Hepatocyte (in vitro differentiated cells): ENCODE measurements around the gene MND1. TPM values are rescaled to one million over a fixed set of nuclear protein-coding genes. Genes with fewer than 3 reads are reported as not detected.

Experiments used
- DNase-seq: peaks from one replicate; pipeline ENCODE4 v3.0.0-alpha.2; 2016; ENCODE audit warnings: low spot score
- H2AFZ ChIP-seq: fragments of 200-600 bp; sonication (generic); 2 replicates; pipeline ENCODE4 v1.6.0; 2016; ENCODE audit warnings: antibody characterized with exemption, mild to moderate bottlenecking
- H3K27ac ChIP-seq: fragments of 200-600 bp; sonication (generic); 2 replicates; pipeline ENCODE4 v1.5.1; 2016; ENCODE audit warnings: mild to moderate bottlenecking
- H3K27me3 ChIP-seq: fragments of 200-600 bp; sonication (generic); 2 replicates; pipeline ENCODE4 v1.6.1; 2016
- H3K36me3 ChIP-seq: fragments of 200-600 bp; sonication (generic); replicated peaks from 2 replicates; pipeline ENCODE4 v1.5.1; 2016; ENCODE audit warnings: low read depth; ENCODE audit not compliant: insufficient read depth
- H3K4me1 ChIP-seq: fragments of 200-600 bp; sonication (generic); 2 replicates; pipeline ENCODE4 v1.5.1; 2016; ENCODE audit warnings: mild to moderate bottlenecking, moderate library complexity; ENCODE audit not compliant: insufficient read depth
- H3K4me2 ChIP-seq: fragments of 200-600 bp; sonication (generic); 2 replicates; pipeline ENCODE4 v1.6.0; 2016
- H3K4me3 ChIP-seq: fragments of 200-600 bp; sonication (generic); 2 replicates; pipeline ENCODE4 v1.5.1; 2016; ENCODE audit warnings: mild to moderate bottlenecking
- H3K79me2 ChIP-seq: fragments of 200-600 bp; sonication (generic); 2 replicates; pipeline ENCODE4 v1.6.0; 2017; ENCODE audit warnings: mild to moderate bottlenecking
- H3K9me2 ChIP-seq: fragments of 200-600 bp; sonication (generic); replicated peaks from 2 replicates; pipeline ENCODE4 v1.6.0; 2017; ENCODE audit warnings: mild to moderate bottlenecking; ENCODE audit not compliant: insufficient read depth
- H3K9me3 ChIP-seq: fragments of 200-600 bp; sonication (generic); 2 replicates; pipeline ENCODE4 v1.5.1; 2016; ENCODE audit warnings: low read depth, mild to moderate bottlenecking
- H4K20me1 ChIP-seq: fragments of 200-600 bp; sonication (generic); 2 replicates; pipeline ENCODE4 v1.6.0; 2016; ENCODE audit warnings: mild to moderate bottlenecking; ENCODE audit not compliant: insufficient read depth, poor library complexity, severe bottlenecking
- EZH2 ChIP-seq: fragments of 200-600 bp; sonication (generic); IDR thresholded peaks from 2 replicates; pipeline ENCODE4 v1.6.1; 2016; ENCODE audit warnings: antibody characterized with exemption, mild to moderate bottlenecking, borderline replicate concordance
- EZH2phosphoT487 ChIP-seq: fragments of 200-600 bp; sonication (generic); IDR thresholded peaks from one replicate; pipeline ENCODE4 v1.6.1; 2018; ENCODE audit warnings: antibody characterized with exemption, mild to moderate bottlenecking, low read depth, moderate library complexity; ENCODE audit not compliant: unreplicated experiment, severe bottlenecking
- WGBS: methylation state at CpG from one replicate; pipeline ENCODE4 v1.1.6; 2016; ENCODE audit warnings: low lambda C conversion rate; ENCODE audit errors: missing lambda C conversion rate; 5-methylcytosine and 5-hydroxymethylcytosine counted together
- polyA plus RNA-seq: library from polyadenylated mRNA; unstranded; fragments of >200 nt; fragmentation: Nextera tagmentation; extraction: Ambion mirVana; gene quantifications from 2 replicates; pipeline ENCODE4 v1.2.1, GENCODE V29; 2016
- total RNA-seq: library from RNA; depleted of rRNA; stranded (reverse); fragments of >200 nt; gene quantifications from 2 replicates; pipeline ENCODE4 v1.2.3, GENCODE V29; 2014
- TF ChIP-seq, protein P1 (sequence below): fragments of 200-600 bp; sonication (generic); IDR thresholded peaks from 2 replicates; pipeline ENCODE4 v1.5.1; 2016; ENCODE audit warnings: antibody characterized with exemption, mild to moderate bottlenecking; ENCODE audit not compliant: poor library complexity

The MND1 gene
- total and polyA plus RNA-seq, 2 experiments from 2014 or later = 2.2 to 4.3 TPM

DNA sequence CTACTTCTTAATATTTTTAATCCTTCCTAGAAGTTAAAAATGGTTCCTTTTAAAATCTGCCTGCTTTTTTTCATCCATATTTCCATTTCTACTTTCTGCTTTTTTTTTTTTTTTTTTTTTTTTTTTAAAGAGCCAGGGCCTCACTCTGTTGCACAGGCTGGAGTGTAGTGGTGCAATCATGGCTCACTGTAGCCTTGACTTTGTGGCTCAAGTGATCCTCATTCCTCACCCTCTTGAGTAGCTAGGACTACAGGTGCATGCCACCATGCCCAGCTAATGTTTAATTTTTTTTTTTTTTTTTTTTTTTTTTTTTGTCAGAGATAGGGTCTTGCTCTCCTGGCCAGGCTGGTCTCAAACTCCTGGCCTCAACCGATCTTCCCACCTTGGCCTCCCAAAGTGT, 39.7 kb downstream of the MND1 start:
- no peaks in the 10 kb centered on the region for H3K9me3 ChIP-seq
- no peak for DNase-seq
- no peaks in the 10 kb centered on the region for H3K36me3 ChIP-seq
- no peaks in the 10 kb centered on the region for H3K27me3 ChIP-seq
- no peaks in the 10 kb centered on the region for H3K4me1 ChIP-seq
- H4K20me1 ChIP-seq = no peaks in the 10 kb centered on the region
- no peaks in the 10 kb centered on the region for H3K79me2 ChIP-seq
- H3K4me3 ChIP-seq = no peak overlapping the region
- H3K4me2 ChIP-seq = no peak overlapping the region
- no peak overlapping the region for H2AFZ ChIP-seq
- TF ChIP-seq, protein P1, sequence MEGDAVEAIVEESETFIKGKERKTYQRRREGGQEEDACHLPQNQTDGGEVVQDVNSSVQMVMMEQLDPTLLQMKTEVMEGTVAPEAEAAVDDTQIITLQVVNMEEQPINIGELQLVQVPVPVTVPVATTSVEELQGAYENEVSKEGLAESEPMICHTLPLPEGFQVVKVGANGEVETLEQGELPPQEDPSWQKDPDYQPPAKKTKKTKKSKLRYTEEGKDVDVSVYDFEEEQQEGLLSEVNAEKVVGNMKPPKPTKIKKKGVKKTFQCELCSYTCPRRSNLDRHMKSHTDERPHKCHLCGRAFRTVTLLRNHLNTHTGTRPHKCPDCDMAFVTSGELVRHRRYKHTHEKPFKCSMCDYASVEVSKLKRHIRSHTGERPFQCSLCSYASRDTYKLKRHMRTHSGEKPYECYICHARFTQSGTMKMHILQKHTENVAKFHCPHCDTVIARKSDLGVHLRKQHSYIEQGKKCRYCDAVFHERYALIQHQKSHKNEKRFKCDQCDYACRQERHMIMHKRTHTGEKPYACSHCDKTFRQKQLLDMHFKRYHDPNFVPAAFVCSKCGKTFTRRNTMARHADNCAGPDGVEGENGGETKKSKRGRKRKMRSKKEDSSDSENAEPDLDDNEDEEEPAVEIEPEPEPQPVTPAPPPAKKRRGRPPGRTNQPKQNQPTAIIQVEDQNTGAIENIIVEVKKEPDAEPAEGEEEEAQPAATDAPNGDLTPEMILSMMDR = no peak
- TF ChIP-seq EZH2 (no peak), EZH2phosphoT487 (no peak)
- no peak overlapping the region for H3K27ac ChIP-seq
- WGBS = 100% methylated on average over 1 of the region's 1 CpG
- no peaks in the 10 kb centered on the region for H3K9me2 ChIP-seq

GRCh38 chr4:153385784-153386183, 41.3 kb downstream of the MND1 start:
- H3K79me2 ChIP-seq = no peaks in the 10 kb centered on the region
- peak; percentile 6 for DNase-seq
- H3K27ac ChIP-seq = no peak overlapping the region
- no peak for TF ChIP-seq EZH2
- TF ChIP-seq, protein P1 = no peak
- TF ChIP-seq EZH2phosphoT487 = no peak
- H3K9me2 ChIP-seq = no peaks in the 10 kb centered on the region
- no peak overlapping the region for H3K4me2 ChIP-seq
- H4K20me1 ChIP-seq = no peaks in the 10 kb centered on the region
- H3K4me1 ChIP-seq = no peaks in the 10 kb centered on the region
- no peaks in the 10 kb centered on the region for H3K36me3 ChIP-seq
- WGBS = 80% methylated on average over 2 of the region's 2 CpGs
- no peak overlapping the region for H2AFZ ChIP-seq
- H3K9me3 ChIP-seq = no peaks in the 10 kb centered on the region
- H3K27me3 ChIP-seq = no peaks in the 10 kb centered on the region
- H3K4me3 ChIP-seq = no peak overlapping the region

- Histone ChIP-seq H3K27ac (no peak overlapping the region), H2AFZ (no peak overlapping the region), H3K9me2 (no peaks in the 10 kb centered on the region), H4K20me1 (no peaks in the 10 kb centered on the region), H3K4me3 (no peak overlapping the region), H3K36me3 (no peaks in the 10 kb centered on the region), H3K4me1 (no peaks in the 10 kb centered on the region), H3K4me2 (no peak overlapping the region), H3K27me3 (no peaks in the 10 kb centered on the region), H3K79me2 (no peaks in the 10 kb centered on the region), H3K9me3 (no peaks in the 10 kb centered on the region)
- DNase-seq = no peak
- TF ChIP-seq, protein P1 = no peak
- TF ChIP-seq EZH2 (no peak), EZH2phosphoT487 (no peak)
- WGBS = 89% methylated on average over 4 of the region's 4 CpGs
These were observed 43.5 kb downstream of the MND1 start for GRCh38 chr4:153387981-153388380.

- Histone ChIP-seq H3K4me1 (no peaks in the 10 kb centered on the region), H3K9me3 (no peaks in the 10 kb centered on the region), H3K4me2 (no peak overlapping the region), H3K36me3 (no peaks in the 10 kb centered on the region), H2AFZ (no peak overlapping the region), H3K27me3 (no peaks in the 10 kb centered on the region), H3K9me2 (no peaks in the 10 kb centered on the region), H4K20me1 (no peaks in the 10 kb centered on the region), H3K79me2 (no peaks in the 10 kb centered on the region), H3K27ac (no peak overlapping the region), H3K4me3 (no peak overlapping the region)
- TF ChIP-seq, protein P1 = no peak
- no peak for TF ChIP-seq EZH2
- TF ChIP-seq EZH2phosphoT487 = no peak
- WGBS = 67% methylated on average over 6 of the region's 6 CpGs
- peak; percentile 25 for DNase-seq
These were observed 48.9 kb downstream of the MND1 start for GRCh38 chr4:153393397-153393796.
